Left kidney (tissue), 8 donors: ENCODE measurements around the gene UXT. TPM values are rescaled to one million over a fixed set of nuclear protein-coding genes. Genes with fewer than 3 reads are reported as not detected.
"Not testable (repeated sequence)": the region's sequence is repeated elsewhere in the genome, so short reads cannot be mapped to it uniquely, and the experiment has no call there.

Experiments used
- DNase-seq: peaks from one replicate; pipeline ENCODE4 v3.0.0-alpha.2; 2013
- long read RNA-seq, 8 donors: transcript quantifications; one replicate each; lab custom pipeline, GENCODE V29; 2026
- polyA plus RNA-seq: library from polyadenylated mRNA; unstranded; fragments of 120-200 nt; gene quantifications from one replicate; pipeline ENCODE4 v1.2.1, GENCODE V29; 2013; ENCODE audit not compliant: insufficient read length

UXT gene
- polyA plus RNA-seq, result 105 TPM
- long read RNA-seq, donor 1, transcript UXT-202 (6 exons, 701 nt), result minor isoform, 23 of 92 reads
- long read RNA-seq, donor 1, transcript UXT-201 (7 exons, 574 nt), result major isoform, 65 of 92 reads
- long read RNA-seq, donor 1, partial matches to known transcripts, result 0 of 92 reads
- long read RNA-seq, donor 1, other reads (novel, unspliced or antisense), result 0 of 92 reads
- long read RNA-seq, donor 2, transcript UXT-202 (6 exons, 701 nt), result minor isoform, 23 of 96 reads
- long read RNA-seq, donor 2, transcript UXT-204 (3 exons, 476 nt), result minor isoform, 7 of 96 reads
- long read RNA-seq, donor 2, transcript UXT-201 (7 exons, 574 nt), result major isoform, 65 of 96 reads
- long read RNA-seq, donor 2, partial matches to known transcripts, result 0 of 96 reads
- long read RNA-seq, donor 2, other reads (novel, unspliced or antisense), result 0 of 96 reads
- long read RNA-seq, donor 3, transcript UXT-201 (7 exons, 574 nt), result major isoform, 49 of 74 reads
- long read RNA-seq, donor 3, transcript UXT-202 (6 exons, 701 nt), result minor isoform, 20 of 74 reads
- long read RNA-seq, donor 3, partial matches to known transcripts, result 0 of 74 reads
- long read RNA-seq, donor 3, other reads (novel, unspliced or antisense), result 0 of 74 reads
- long read RNA-seq, donor 4, transcript UXT-202 (6 exons, 701 nt), result minor isoform, 5 of 20 reads
- long read RNA-seq, donor 4, transcript UXT-201 (7 exons, 574 nt), result major isoform, 12 of 20 reads
- long read RNA-seq, donor 4, partial matches to known transcripts, result 0 of 20 reads
- long read RNA-seq, donor 4, other reads (novel, unspliced or antisense), result 0 of 20 reads
- long read RNA-seq, donor 5, transcript UXT-204 (3 exons, 476 nt), result minor isoform, 7 of 175 reads
- long read RNA-seq, donor 5, transcript UXT-202 (6 exons, 701 nt), result minor isoform, 32 of 175 reads
- long read RNA-seq, donor 5, transcript UXT-201 (7 exons, 574 nt), result major isoform, 131 of 175 reads
- long read RNA-seq, donor 5, partial matches to known transcripts, result 5 of 175 reads
- long read RNA-seq, donor 5, other reads (novel, unspliced or antisense), result 0 of 175 reads
- long read RNA-seq, donor 6, transcript UXT-201 (7 exons, 574 nt), result major isoform, 75 of 102 reads
- long read RNA-seq, donor 6, transcript UXT-202 (6 exons, 701 nt), result minor isoform, 25 of 102 reads
- long read RNA-seq, donor 6, partial matches to known transcripts, result 0 of 102 reads
- long read RNA-seq, donor 6, other reads (novel, unspliced or antisense), result 0 of 102 reads
- long read RNA-seq, donor 7, transcript UXT-202 (6 exons, 701 nt), result minor isoform, 46 of 164 reads
- long read RNA-seq, donor 7, transcript UXT-201 (7 exons, 574 nt), result major isoform, 106 of 164 reads
- long read RNA-seq, donor 7, partial matches to known transcripts, result 7 of 164 reads
- long read RNA-seq, donor 7, other reads (novel, unspliced or antisense), result 0 of 164 reads
- long read RNA-seq, donor 8, transcript UXT-201 (7 exons, 574 nt), result major isoform, 28 of 42 reads
- long read RNA-seq, donor 8, transcript UXT-202 (6 exons, 701 nt), result minor isoform, 10 of 42 reads
- long read RNA-seq, donor 8, partial matches to known transcripts, result 0 of 42 reads
- long read RNA-seq, donor 8, other reads (novel, unspliced or antisense), result 0 of 42 reads

GRCh38 chrX:47658684-47659420 is at the start of gene UXT:
TSS of gene UXT (minus strand) at chrX:47659180. CDS start at chrX:47658927, 253 bp downstream.
- DNase-seq, result peak; percentile 87

GRCh38 chrX:47707031-47707780 is 48.2 kb upstream of the UXT start:
- peak; percentile 11 for DNase-seq

DNA sequence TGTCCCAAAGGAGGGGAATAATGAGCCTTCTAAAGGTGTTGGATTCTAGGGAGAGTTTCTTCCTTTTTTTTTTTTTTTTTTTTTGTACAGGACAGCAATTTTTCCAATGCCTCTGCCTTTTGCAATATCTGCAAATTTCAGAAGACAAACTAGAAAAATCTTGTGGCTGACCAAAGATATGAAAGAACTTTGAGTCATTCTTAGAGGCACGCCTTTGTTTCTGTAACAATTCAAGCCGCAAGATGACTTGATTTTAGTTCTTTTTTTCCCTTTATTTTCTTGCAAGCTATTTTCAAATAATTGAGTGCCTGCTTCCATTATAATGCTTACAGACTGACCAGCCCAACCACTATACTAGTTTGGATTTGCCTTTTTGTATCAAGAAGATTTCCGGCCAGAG is 47.6 kb upstream of the UXT start:
- DNase-seq, result no peak

DNA sequence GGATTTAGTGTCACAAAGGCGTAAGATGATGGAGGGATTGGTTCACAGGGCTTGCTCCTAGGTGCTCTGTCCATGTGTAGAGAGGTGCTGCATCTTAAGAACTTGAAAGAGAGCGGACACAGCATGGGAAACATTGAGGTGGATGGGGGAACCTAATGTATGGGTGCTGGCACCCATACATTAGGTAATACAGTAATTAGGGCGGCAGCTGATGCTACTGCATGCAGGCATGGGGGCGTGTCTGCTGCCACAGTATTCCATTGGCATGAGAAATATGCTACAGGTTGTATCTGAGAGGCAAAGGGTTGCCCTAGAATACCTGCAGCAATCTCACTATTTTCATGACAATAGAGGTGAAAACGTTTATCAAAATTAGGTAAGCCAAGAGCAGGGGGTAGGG is 45.8 kb upstream of the UXT start:
- DNase-seq, result no peak

- no peak for DNase-seq
Measured at GRCh38 chrX:47697181-47697580, 38.2 kb upstream of the UXT start.

- no peak for DNase-seq
Measured at GRCh38 chrX:47690175-47690574, 31.2 kb upstream of the UXT start.

GRCh38 chrX:47687263-47687662 is 28.3 kb upstream of the UXT start:
- DNase-seq, result no peak

GRCh38 chrX:47683829-47684205 is 24.8 kb upstream of the UXT start:
- DNase-seq, result no peak

GRCh38 chrX:47683184-47683828 is 24.3 kb upstream of the UXT start:
- no peak for DNase-seq

DNA sequence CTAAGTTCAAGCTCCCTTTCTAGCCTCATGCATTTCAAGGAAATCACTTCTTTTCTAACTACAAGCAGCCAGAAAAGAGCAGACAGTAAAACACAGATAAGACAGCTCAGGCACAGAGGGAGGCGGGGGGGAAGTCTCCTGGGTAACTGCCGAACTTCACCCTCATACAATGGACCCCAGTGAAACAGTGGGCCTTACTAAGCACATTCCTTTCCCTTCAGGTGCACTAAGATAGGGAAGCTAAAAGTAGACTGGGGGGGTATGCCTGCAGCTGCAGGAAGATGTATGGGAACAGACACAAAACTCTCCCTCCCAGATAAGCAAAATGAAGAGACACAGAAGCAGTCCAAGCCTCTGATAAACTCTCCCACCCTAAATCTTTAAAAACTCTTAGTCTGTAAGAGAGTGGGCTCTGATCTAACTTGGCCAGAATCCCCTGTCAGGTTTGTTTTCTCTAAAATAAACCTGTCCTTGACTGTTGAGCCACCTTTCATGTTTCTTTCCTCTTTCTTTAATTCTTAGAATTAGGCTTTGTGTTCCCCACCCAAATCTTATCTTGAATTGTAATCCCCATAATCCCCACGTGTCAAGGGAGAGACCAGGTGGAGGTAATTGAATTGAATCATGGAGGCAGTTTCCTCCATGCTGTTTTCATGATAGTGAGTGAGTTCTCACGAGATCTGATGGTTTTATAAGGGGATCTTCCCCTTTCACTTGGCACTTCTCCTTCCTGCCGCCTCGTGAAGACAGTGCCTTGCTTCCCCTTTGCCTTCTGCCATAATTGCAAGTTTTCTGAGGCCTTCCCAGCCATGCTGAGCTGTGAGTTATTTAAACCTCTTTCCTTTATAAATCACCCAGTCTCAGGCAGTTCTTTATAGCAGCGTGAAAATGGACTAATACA is 17.2 kb upstream of the UXT start:
- not testable (repeated sequence) for DNase-seq

- no peak for DNase-seq
Measured at GRCh38 chrX:47674776-47675175, 15.8 kb upstream of the UXT start.

GRCh38 chrX:47665797-47666196 is 6.8 kb upstream of the UXT start:
- not testable (repeated sequence) for DNase-seq

DNA sequence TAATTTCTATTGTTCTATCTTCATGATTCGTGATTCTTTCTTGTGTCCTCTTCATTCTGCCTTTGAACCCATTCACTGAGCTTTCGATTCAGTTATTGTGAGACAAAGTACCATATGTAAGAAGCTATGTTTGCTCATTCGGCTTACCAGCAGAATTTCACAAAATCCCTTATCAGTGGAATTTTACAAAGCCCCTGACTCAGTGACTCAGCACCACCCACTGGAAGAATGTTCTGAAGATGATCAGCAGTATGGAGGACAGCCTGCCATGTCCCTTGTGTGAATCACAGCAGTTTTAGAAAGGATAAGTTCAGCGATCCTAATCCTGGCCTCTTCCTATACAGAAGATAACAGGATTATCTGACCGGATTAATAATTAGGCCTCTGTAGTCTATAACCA is 5.8 kb upstream of the UXT start:
- no peak for DNase-seq

GRCh38 chrX:47662144-47662657 is 3.2 kb upstream of the UXT start:
- DNase-seq, result no peak

GRCh38 chrX:47661539-47661938 is 2.6 kb upstream of the UXT start:
- no peak for DNase-seq

- DNase-seq, result no peak
Measured at GRCh38 chrX:47659421-47659726, 394 bp upstream of the UXT start.

DNA sequence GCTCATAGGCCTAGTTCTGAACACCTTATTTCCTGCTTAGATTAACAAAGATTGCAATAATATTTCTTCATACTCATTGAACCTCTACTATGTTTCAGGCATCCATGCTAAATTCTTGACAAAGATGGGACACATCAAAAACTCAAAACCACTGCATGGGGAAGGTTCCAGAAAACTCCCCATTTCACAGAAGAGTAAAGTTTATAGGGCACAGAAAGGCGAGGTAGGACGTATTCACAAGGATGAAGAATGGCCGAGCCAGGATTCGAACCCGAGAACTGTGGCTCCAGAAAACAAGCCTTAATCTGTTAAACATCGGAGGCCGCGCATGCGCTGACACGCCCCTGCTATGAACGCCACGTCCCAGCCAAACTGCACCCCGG is 688 bp downstream of the UXT start:
- DNase-seq, result no peak
